ENCODE data around the gene GRIN2A. TPM values are rescaled to one million over a fixed set of nuclear protein-coding genes. Genes with fewer than 3 reads are reported as not detected.

GRIN2A gene
- total RNA-seq, 1 experiment from 2014 or later, result not detected

DNA sequence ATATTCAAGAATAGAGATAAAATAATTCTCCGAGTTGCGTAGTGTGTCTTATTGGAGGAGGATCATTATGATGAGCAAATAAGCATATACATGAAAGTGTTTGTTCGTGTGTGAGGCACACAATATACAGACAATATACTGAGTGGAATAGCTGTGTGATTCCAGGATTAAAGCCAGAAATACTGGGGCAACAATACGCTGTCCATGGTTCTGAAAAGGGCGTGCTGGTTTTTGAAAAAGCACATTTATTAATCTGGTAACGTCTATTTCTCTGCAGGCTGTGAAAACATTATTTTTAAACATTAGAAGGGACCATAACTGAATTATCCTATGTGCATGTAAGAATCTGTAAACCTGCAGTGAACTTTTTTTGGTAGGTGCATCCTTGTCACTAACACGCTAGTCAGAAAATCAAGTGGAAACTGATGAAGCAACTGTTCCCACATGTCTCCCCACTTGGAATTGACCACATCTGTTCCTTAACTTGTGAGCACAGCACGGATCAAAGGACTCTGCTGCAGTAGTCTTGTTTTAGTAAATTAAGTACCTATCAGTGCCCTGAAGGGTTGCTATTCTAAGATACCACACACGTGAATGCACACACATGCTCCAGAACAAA, 346.0 kb downstream of the GRIN2A start:
- no peaks in the 10 kb centered on the region for H3K36me3 Mint-ChIP-seq (ENCODE audit: insufficient read depth, unreplicated experiment)
- ChIA-PET CTCF (interaction anchor here (0.6 kb wide), 1 partner anchor 285 kb away, joined by 3 read pairs; no protein-coding TSS in a partner anchor), POLR2A (no interaction called here)
- H3K27me3 Mint-ChIP-seq (ENCODE audit: insufficient read depth, unreplicated experiment), result no peaks in the 10 kb centered on the region
- TF ChIP-seq, protein P1, sequence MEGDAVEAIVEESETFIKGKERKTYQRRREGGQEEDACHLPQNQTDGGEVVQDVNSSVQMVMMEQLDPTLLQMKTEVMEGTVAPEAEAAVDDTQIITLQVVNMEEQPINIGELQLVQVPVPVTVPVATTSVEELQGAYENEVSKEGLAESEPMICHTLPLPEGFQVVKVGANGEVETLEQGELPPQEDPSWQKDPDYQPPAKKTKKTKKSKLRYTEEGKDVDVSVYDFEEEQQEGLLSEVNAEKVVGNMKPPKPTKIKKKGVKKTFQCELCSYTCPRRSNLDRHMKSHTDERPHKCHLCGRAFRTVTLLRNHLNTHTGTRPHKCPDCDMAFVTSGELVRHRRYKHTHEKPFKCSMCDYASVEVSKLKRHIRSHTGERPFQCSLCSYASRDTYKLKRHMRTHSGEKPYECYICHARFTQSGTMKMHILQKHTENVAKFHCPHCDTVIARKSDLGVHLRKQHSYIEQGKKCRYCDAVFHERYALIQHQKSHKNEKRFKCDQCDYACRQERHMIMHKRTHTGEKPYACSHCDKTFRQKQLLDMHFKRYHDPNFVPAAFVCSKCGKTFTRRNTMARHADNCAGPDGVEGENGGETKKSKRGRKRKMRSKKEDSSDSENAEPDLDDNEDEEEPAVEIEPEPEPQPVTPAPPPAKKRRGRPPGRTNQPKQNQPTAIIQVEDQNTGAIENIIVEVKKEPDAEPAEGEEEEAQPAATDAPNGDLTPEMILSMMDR (IDR thresholded peaks at IDR 0.05; ENCODE audit: unreplicated experiment), result no peak
- intact Hi-C loops (cut with micrococcal nuclease), result no loop called here
- no peak for DNase-seq (ENCODE audit: unreplicated experiment)
- no peaks in the 10 kb centered on the region for H3K4me1 Mint-ChIP-seq (ENCODE audit: insufficient read depth, unreplicated experiment)
- no peak overlapping the region for H3K27ac Mint-ChIP-seq (ENCODE audit: low read depth, unreplicated experiment)
- H3K9me3 Mint-ChIP-seq (ENCODE audit: unreplicated experiment), result peaks cover 12% of the 10 kb centered on the region
- BruUV-seq (replicated peaks), result no TSS peak
- H3K4me3 Mint-ChIP-seq (ENCODE audit: unreplicated experiment), result no peak overlapping the region

DNA sequence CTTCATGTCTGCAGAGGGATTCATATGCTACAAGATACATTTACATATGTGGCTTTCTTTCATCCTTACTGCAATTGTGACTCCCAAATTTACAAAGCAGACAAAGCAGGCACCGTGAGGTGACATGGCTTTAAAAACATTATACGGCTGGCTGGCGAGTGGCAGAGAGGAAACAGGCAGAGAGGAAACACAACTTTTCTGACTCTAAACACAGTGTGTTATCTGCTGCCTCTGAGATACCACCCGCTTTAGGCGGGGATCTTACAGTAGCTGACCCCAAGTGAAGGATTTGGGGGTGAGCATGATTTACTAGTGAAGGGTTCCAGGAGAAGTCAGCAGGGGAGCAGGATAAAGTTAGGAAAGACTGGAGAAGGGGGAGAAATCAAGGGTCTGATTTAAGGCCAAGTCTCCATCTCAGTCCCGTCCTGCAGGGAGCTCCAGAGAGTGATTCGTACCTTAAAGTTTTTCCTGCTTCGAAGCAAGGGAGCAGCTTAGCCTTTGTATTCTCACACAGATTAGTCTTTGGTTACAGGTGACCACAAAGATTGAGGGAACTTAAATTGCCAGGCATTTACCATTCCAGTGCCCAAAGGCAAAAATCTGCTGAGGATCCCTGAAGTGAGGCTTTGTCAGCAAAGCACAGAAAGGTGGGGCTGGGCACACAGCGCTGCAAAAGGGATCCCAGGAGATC, 355.0 kb downstream of the GRIN2A start:
- no TSS peak for BruUV-seq (replicated peaks)
- Mint-ChIP-seq H3K27ac (ENCODE audit: low read depth, unreplicated experiment) (no peak overlapping the region), H3K4me3 (ENCODE audit: unreplicated experiment) (no peak overlapping the region), H3K9me3 (ENCODE audit: unreplicated experiment) (peaks cover 17% of the 10 kb centered on the region), H3K27me3 (ENCODE audit: insufficient read depth, unreplicated experiment) (no peaks in the 10 kb centered on the region), H3K4me1 (ENCODE audit: insufficient read depth, unreplicated experiment) (no peaks in the 10 kb centered on the region), H3K36me3 (ENCODE audit: insufficient read depth, unreplicated experiment) (no peaks in the 10 kb centered on the region)
- no peak for DNase-seq (ENCODE audit: unreplicated experiment)
- ChIA-PET POLR2A (no interaction called here), CTCF (no interaction called here)
- intact Hi-C loops (cut with micrococcal nuclease), result no loop called here
- TF ChIP-seq, protein P1 (IDR thresholded peaks at IDR 0.05; ENCODE audit: unreplicated experiment), result no peak

DNA sequence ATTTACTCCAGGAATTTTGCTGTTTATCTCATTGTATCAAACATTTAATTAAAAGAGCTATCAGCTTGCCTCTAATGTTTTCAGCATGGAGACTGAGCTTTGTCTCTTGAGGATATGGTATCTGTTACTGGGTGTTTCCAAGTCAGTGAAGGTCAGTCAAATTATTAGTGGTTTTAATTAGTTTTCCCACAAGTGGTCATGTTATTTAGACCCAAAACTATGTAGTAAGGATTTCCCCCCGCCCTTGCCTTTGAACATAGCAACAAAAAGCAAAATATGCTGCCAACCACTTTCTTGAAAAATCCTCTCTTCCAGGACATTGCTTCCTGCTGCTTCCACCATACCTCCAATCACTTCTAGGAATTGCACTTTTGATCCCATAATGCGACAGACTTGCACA, 355.6 kb downstream of the GRIN2A start:
- TF ChIP-seq, protein P1 (IDR thresholded peaks at IDR 0.05; ENCODE audit: unreplicated experiment), result no peak
- ChIA-PET POLR2A (no interaction called here), CTCF (no interaction called here)
- Mint-ChIP-seq H3K27ac (ENCODE audit: low read depth, unreplicated experiment) (no peak overlapping the region), H3K9me3 (ENCODE audit: unreplicated experiment) (peaks cover 23% of the 10 kb centered on the region), H3K36me3 (ENCODE audit: insufficient read depth, unreplicated experiment) (no peaks in the 10 kb centered on the region), H3K4me1 (ENCODE audit: insufficient read depth, unreplicated experiment) (no peaks in the 10 kb centered on the region), H3K27me3 (ENCODE audit: insufficient read depth, unreplicated experiment) (no peaks in the 10 kb centered on the region), H3K4me3 (ENCODE audit: unreplicated experiment) (no peak overlapping the region)
- BruUV-seq (replicated peaks), result no TSS peak
- intact Hi-C loops (cut with micrococcal nuclease), result no loop called here
- no peak for DNase-seq (ENCODE audit: unreplicated experiment)

DNA sequence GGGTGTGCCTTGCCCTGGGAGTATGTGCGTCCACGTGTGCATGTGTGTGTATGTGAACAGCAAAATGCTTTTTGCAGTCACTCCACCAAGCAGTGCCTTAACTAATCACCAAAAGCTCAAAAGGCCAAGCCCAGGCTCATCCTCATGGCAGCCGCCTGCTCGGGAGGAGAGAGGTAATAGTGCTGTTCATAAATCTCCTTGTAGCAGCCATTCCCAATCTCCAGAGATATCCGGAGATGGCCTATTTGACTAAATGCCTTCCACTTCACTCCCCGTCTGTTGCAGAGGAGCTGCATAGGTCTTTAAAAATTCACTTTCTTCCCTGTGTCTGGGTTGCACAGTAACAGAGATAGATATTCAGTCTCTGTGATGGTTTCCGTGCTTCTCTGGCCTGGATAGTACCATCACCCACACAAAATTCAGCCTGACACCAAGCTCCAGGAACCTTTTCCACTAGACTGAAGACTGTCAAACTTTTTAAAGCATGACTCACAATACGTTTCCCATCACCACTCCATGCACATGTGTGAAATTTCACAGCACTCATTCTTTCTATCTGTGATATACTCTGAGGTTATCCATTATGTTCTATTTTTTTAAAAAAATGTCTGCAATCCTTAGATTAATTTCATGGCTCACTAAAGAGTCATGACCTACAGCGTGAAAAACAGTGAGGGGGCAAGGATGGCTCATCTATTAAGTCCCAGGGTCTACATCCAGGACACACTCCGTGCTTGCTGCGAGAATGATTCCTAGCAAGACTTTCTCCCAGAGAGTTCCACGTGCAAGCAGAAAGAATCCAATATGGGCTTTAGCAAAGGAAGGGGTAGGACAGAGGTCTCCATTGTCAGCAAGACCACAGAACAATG, 357.8 kb downstream of the GRIN2A start:
- H3K27ac Mint-ChIP-seq (ENCODE audit: low read depth, unreplicated experiment), result no peak overlapping the region
- H3K27me3 Mint-ChIP-seq (ENCODE audit: insufficient read depth, unreplicated experiment), result no peaks in the 10 kb centered on the region
- ChIA-PET CTCF (no interaction called here), POLR2A (no interaction called here)
- no peaks in the 10 kb centered on the region for H3K4me1 Mint-ChIP-seq (ENCODE audit: insufficient read depth, unreplicated experiment)
- no peak overlapping the region for H3K4me3 Mint-ChIP-seq (ENCODE audit: unreplicated experiment)
- H3K9me3 Mint-ChIP-seq (ENCODE audit: unreplicated experiment), result peaks cover 27% of the 10 kb centered on the region
- DNase-seq (ENCODE audit: unreplicated experiment), result no peak
- TF ChIP-seq, protein P1 (IDR thresholded peaks at IDR 0.05; ENCODE audit: unreplicated experiment), result no peak
- H3K36me3 Mint-ChIP-seq (ENCODE audit: insufficient read depth, unreplicated experiment), result no peaks in the 10 kb centered on the region
- intact Hi-C loops (cut with micrococcal nuclease), result no loop called here
- no TSS peak for BruUV-seq (replicated peaks)

Measured in MCF 10A (cell line).